A375 (cell line): ENCODE data around the gene CCDC71L. TPM values are rescaled to one million over a fixed set of nuclear protein-coding genes. Genes with fewer than 3 reads are reported as not detected.

Source experiments
- total RNA-seq: library from RNA; depleted of rRNA; stranded (reverse); fragments of >200 nt; shearing (Covaris generic); gene quantifications from 2 replicates; pipeline ENCODE4 v1.2.3, GENCODE V29; 2014; rRNA removed

CCDC71L gene
- 29.5 and 35.3 TPM in 2 replicates for total RNA-seq

GRCh38 chr7:106660862-106661720 is at the start of gene CCDC71L:
TSS of gene CCDC71L (minus strand) at chr7:106661158. CDS start at chr7:106660896, 262 bp downstream.

Other genes with a start within 250 kb of the CCDC71L start
- gene PIK3CG, start 204.1 kb upstream of the CCDC71L start, total RNA-seq, result 0.30 TPM in 1 of 2 replicates, not detected in the other